IMR-90 (cell line): Measurements from ENCODE around the gene ST3GAL5. TPM values are rescaled to one million over a fixed set of nuclear protein-coding genes. Genes with fewer than 3 reads are reported as not detected.

ENCODE experiments used
- ATAC-seq: fragments of 200-7000 bp; cut with Tn5 transposase; 2 replicates; pipeline ENCODE4 v1.9.1; 2020; ENCODE audit warnings: low read depth, mild to moderate bottlenecking, moderate library complexity
- BruUV-seq: library from RNA; stranded (reverse); fragments of 400-500 nt; replicated peaks from 2 replicates; lab custom pipeline; 2021; lab: Mats Ljungman, UMichigan
- CTCF ChIA-PET: fragments of 300-600 bp; formaldehyde crosslinking; extraction: SDS; loops from one replicate; lab custom pipeline; 2021; ENCODE audit warnings: antibody characterized with exemption; lab: Yijun Ruan, JAX
- POLR2A ChIA-PET: fragments of 300-600 bp; sonication (Branson Sonifier 250); formaldehyde crosslinking; loops from one replicate; lab custom pipeline; 2022; ENCODE audit warnings: antibody characterized with exemption; ENCODE audit not compliant: unreplicated experiment; lab: Charles Lee
- DNase-seq: peaks from one replicate; pipeline ENCODE4 v3.0.0; 2013
- H2AFZ ChIP-seq: replicated peaks from 2 replicates; pipeline ENCODE3; 2013; ENCODE audit warnings: low read length, mild to moderate bottlenecking; ENCODE audit not compliant: poor library complexity
- H2AK5ac ChIP-seq: 2 replicates; pipeline ENCODE4 v1.6.1; 2013; ENCODE audit warnings: low read depth, low read length, inconsistent platforms
- H2AK9ac ChIP-seq: replicated peaks from 2 replicates; pipeline ENCODE3; 2013; ENCODE audit warnings: mild to moderate bottlenecking, low read depth, low read length, moderate library complexity; ENCODE audit not compliant: poor library complexity
- H2BK120ac ChIP-seq: 2 replicates; pipeline ENCODE4 v1.6.1; 2013; ENCODE audit warnings: low read depth, low read length, inconsistent platforms
- H2BK15ac ChIP-seq: 3 replicates; pipeline ENCODE4 v1.6.1; 2013; ENCODE audit warnings: low read depth, low read length, inconsistent platforms
- H2BK20ac ChIP-seq: 2 replicates; pipeline ENCODE4 v1.6.1; 2013; ENCODE audit warnings: low read depth, mild to moderate bottlenecking, inconsistent platforms, low read length, moderate library complexity
- H2BK5ac ChIP-seq: 2 replicates; pipeline ENCODE4 v1.6.1; 2013; ENCODE audit warnings: mild to moderate bottlenecking, low read depth, low read length, inconsistent platforms; ENCODE audit not compliant: poor library complexity, severe bottlenecking
- H3K14ac ChIP-seq: replicated peaks from 2 replicates; pipeline ENCODE4 v1.6.1; 2013; ENCODE audit warnings: low read depth, low read length, inconsistent platforms
- H3K18ac ChIP-seq: 2 replicates; pipeline ENCODE4 v1.6.1; 2013; ENCODE audit warnings: low read depth, low read length, control low read depth
- H3K23ac ChIP-seq: 2 replicates; pipeline ENCODE4 v1.6.1; 2013; ENCODE audit warnings: low read depth, low read length, inconsistent platforms
- H3K27ac ChIP-seq: 2 replicates; pipeline ENCODE4 v1.5.1; 2013; ENCODE audit warnings: mild to moderate bottlenecking, control low read depth, low read length; ENCODE audit not compliant: insufficient read depth
- H3K27me3 ChIP-seq: 2 replicates; pipeline ENCODE4 v1.6.1; 2013; ENCODE audit warnings: low read length; ENCODE audit not compliant: control insufficient read depth, insufficient read depth
- H3K36me3 ChIP-seq: 2 replicates; pipeline ENCODE4 v1.6.1; 2013; ENCODE audit warnings: low read length, mixed read lengths; ENCODE audit not compliant: control insufficient read depth, insufficient read depth
- H3K4ac ChIP-seq: 2 replicates; pipeline ENCODE4 v1.6.1; 2013; ENCODE audit warnings: low read depth, low read length, inconsistent platforms
- H3K4me1 ChIP-seq: 2 replicates; pipeline ENCODE4 v1.6.1; 2013; ENCODE audit warnings: low read length, mixed read lengths; ENCODE audit not compliant: control insufficient read depth, insufficient read depth
- H3K4me2 ChIP-seq: 2 replicates; pipeline ENCODE4 v1.6.1; 2013; ENCODE audit warnings: low read depth, mild to moderate bottlenecking, control low read depth, low read length, moderate library complexity
- H3K4me3 ChIP-seq: 2 replicates; pipeline ENCODE4 v1.5.1; 2013; ENCODE audit warnings: low read depth, mild to moderate bottlenecking, control low read depth, low read length, moderate library complexity; ENCODE audit not compliant: insufficient read depth
- H3K56ac ChIP-seq: 2 replicates; pipeline ENCODE4 v1.6.1; 2013; ENCODE audit warnings: low read length, inconsistent platforms; ENCODE audit not compliant: insufficient read depth; ENCODE audit errors: extremely low read depth
- H3K79me1 ChIP-seq, 2 experiments: 2 replicates each; pipeline ENCODE4 v1.6.1; 2013; ENCODE audit warnings: low read length in 2 of 2, inconsistent platforms in 1 of 2, low read depth in 1 of 2
- H3K9ac ChIP-seq: 2 replicates; pipeline ENCODE4 v1.6.1; 2013; ENCODE audit warnings: low read depth, low read length, control low read depth
- H3K9me1 ChIP-seq: 2 replicates; pipeline ENCODE4 v1.6.1; 2013; ENCODE audit warnings: low read length, inconsistent platforms; ENCODE audit not compliant: insufficient read depth
- H3K9me3 ChIP-seq: 2 replicates; pipeline ENCODE4 v1.6.1; 2013; ENCODE audit warnings: low read length; ENCODE audit not compliant: control insufficient read depth, insufficient read depth
- H4K20me1 ChIP-seq: 2 replicates; pipeline ENCODE4 v1.6.1; 2013; ENCODE audit warnings: low read length, inconsistent platforms; ENCODE audit not compliant: insufficient read depth
- H4K5ac ChIP-seq: 2 replicates; pipeline ENCODE4 v1.6.1; 2013; ENCODE audit warnings: mild to moderate bottlenecking, low read depth, low read length, control low read depth
- H4K8ac ChIP-seq, 2 experiments: 2 replicates each; pipeline ENCODE4 v1.6.1; 2013; ENCODE audit warnings: low read depth in 2 of 2, low read length in 2 of 2, control low read depth in 1 of 2, inconsistent platforms in 1 of 2
- H4K91ac ChIP-seq: 2 replicates; pipeline ENCODE4 v1.6.1; 2013; ENCODE audit warnings: low read depth, low read length, inconsistent platforms; ENCODE audit not compliant: insufficient read depth
- CEBPB ChIP-seq: IDR thresholded peaks from 2 replicates; pipeline ENCODE4 v1.6.1; 2012; ENCODE audit warnings: low read depth, low read length, improper control_type of control experiment
- CHD1 ChIP-seq: IDR thresholded peaks from 2 replicates; pipeline ENCODE4 v1.6.1; 2012; ENCODE audit warnings: low read depth, low read length, improper control_type of control experiment
- CTCF ChIP-seq: conservative IDR thresholded peaks from 2 replicates; pipeline ENCODE4 v1.5.1; 2012; ENCODE audit warnings: mild to moderate bottlenecking, low read depth, low read length, improper control_type of control experiment
- FOS ChIP-seq: fragments of 150-350 bp; IDR thresholded peaks from 2 replicates; pipeline ENCODE4 v1.6.1; 2016; ENCODE audit warnings: low read depth, low read length
- MAFK ChIP-seq: IDR thresholded peaks from 2 replicates; pipeline ENCODE4 v1.6.1; 2012; ENCODE audit warnings: low read depth, low read length, improper control_type of control experiment
- MAZ ChIP-seq: IDR thresholded peaks from 2 replicates; pipeline ENCODE4 v1.6.1; 2012; ENCODE audit warnings: low read depth, mild to moderate bottlenecking, low read length, improper control_type of control experiment, moderate library complexity, borderline replicate concordance
- MXI1 ChIP-seq: IDR thresholded peaks from 2 replicates; pipeline ENCODE4 v1.6.1; 2012; ENCODE audit warnings: low read depth, mild to moderate bottlenecking, low read length, moderate library complexity, borderline replicate concordance
- POLR2A ChIP-seq: IDR thresholded peaks from 2 replicates; pipeline ENCODE4 v1.6.1; 2012; ENCODE audit warnings: mild to moderate bottlenecking, low read depth, low read length
- RCOR1 ChIP-seq: IDR thresholded peaks from 2 replicates; pipeline ENCODE4 v1.6.1; 2012; ENCODE audit warnings: mild to moderate bottlenecking, low read length, improper control_type of control experiment; ENCODE audit not compliant: insufficient replicate concordance
- USF2 ChIP-seq: fragments of 150-350 bp; IDR thresholded peaks from 2 replicates; pipeline ENCODE4 v1.6.1; 2017; ENCODE audit warnings: mild to moderate bottlenecking, antibody characterized with exemption, low read length, low read depth
- WGBS, 2 experiments: methylation state at CpG; one replicate each; pipeline versions ENCODE4 v1.1.5 to v1.1.7; 2013; ENCODE audit warnings: missing lambda C conversion rate in 2 of 2; ENCODE audit not compliant: insufficient read length in 1 of 2; ENCODE audit errors: extremely low coverage in 2 of 2; 5-methylcytosine and 5-hydroxymethylcytosine counted together
- dilution Hi-C: fragments of 300-500 bp; cut with HindIII; formaldehyde crosslinking; loops from one replicate; pipeline ENCODE4 v1.14.3; 2018; ENCODE audit warnings: low sequenced_read_pairs; ENCODE audit not compliant: unreplicated experiment
- in situ Hi-C: fragments of 300-500 bp; cut with MboI; formaldehyde crosslinking; loops from 3 replicates; pipeline ENCODE4 v1.14.3; 2019; ENCODE audit warnings: low sequenced_read_pairs, inconsistent platforms, mixed read lengths
- intact Hi-C: fragments of 100-400 bp; cut with micrococcal nuclease; formaldehyde crosslinking; loops from 2 replicates; pipeline ENCODE4 v1.10.0; 2022
- polyA plus RNA-seq, 3 experiments: library from polyadenylated mRNA; depleted of rRNA; stranded (reverse); fragments of >200 nt; gene quantifications; 2 replicates each; pipeline ENCODE4 v1.2.3, GENCODE V29; 2012; ENCODE audit warnings: low replicate concordance in 1 of 3
- total RNA-seq: library from RNA; depleted of rRNA; stranded (reverse); fragments of >200 nt; gene quantifications from 2 replicates; pipeline ENCODE4 v1.2.3, GENCODE V29; 2012
- TF ChIP-seq, protein P1 (sequence below): fragments of 150-350 bp; IDR thresholded peaks from 2 replicates; pipeline ENCODE4 v1.6.1; 2016; ENCODE audit warnings: low read depth, mild to moderate bottlenecking, low read length, moderate library complexity, borderline replicate concordance

ST3GAL5 gene
- total and polyA plus RNA-seq, 2 of the 4 experiments (the other 2 are of a cell fraction): 16.8 to 21.0 TPM

- Histone ChIP-seq H3K4me1 (peaks cover 4% of the 10 kb centered on the region), H3K27me3 (no peaks in the 10 kb centered on the region), H3K56ac (no peak overlapping the region), H2BK20ac (peak overlapping the region; percentile 17; the same call in 1 of the 2 replicates), H2BK5ac (peak overlapping the region; percentile 2), H4K8ac (peak overlapping the region in 1 of 2 experiments; percentile 12; a peak in 1 of 4 replicates), H3K4me2 (no peak overlapping the region), H3K36me3 (peaks cover 15% of the 10 kb centered on the region), H3K9ac (no peak overlapping the region), H4K20me1 (no peaks in the 10 kb centered on the region), H2BK15ac (peak overlapping the region; percentile 48; the same call in 1 of the 3 replicates), H3K18ac (peak overlapping the region; percentile 20; the same call in 1 of the 2 replicates), H2AK9ac (peak overlapping the region; percentile 79), H3K23ac (peak overlapping the region; percentile 63; the same call in 1 of the 2 replicates), H4K91ac (peak overlapping the region; percentile 43), H3K79me1 (no peaks in the 10 kb centered on the region), H2AK5ac (peak overlapping the region; percentile 85; the same call in 1 of the 2 replicates), H3K4me3 (no peak overlapping the region), H3K14ac (peak overlapping the region; percentile 47), H2AFZ (no peak overlapping the region), H2BK120ac (peak overlapping the region; percentile 35; the same call in 1 of the 2 replicates), H3K4ac (peak overlapping the region; percentile 60), H3K9me3 (no peaks in the 10 kb centered on the region), H3K9me1 (peaks cover 11% of the 10 kb centered on the region; the same call in 1 of the 2 replicates), H3K27ac (peak overlapping the region; percentile 26; the same call in 1 of the 2 replicates), H4K5ac (no peak overlapping the region; the same call in 1 of the 2 replicates)
- no peak for ATAC-seq
- TF ChIP-seq POLR2A (no peak), CHD1 (no peak), MXI1 (no peak), FOS (no peak), MAZ (no peak), MAFK (no peak), CEBPB (no peak), CTCF (no peak), USF2 (no peak), RCOR1 (no peak)
- TF ChIP-seq, protein P1, sequence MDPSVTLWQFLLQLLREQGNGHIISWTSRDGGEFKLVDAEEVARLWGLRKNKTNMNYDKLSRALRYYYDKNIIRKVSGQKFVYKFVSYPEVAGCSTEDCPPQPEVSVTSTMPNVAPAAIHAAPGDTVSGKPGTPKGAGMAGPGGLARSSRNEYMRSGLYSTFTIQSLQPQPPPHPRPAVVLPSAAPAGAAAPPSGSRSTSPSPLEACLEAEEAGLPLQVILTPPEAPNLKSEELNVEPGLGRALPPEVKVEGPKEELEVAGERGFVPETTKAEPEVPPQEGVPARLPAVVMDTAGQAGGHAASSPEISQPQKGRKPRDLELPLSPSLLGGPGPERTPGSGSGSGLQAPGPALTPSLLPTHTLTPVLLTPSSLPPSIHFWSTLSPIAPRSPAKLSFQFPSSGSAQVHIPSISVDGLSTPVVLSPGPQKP: no peak
- DNase-seq: no peak
- dilution Hi-C loops: no loop called here
- no TSS peak for BruUV-seq
- intact Hi-C loops: no loop called here
- 90% methylated on average over 2 of the region's 2 CpGs; no CpG with 5 or more reads in 1 of the 2 experiments for WGBS, 2 experiments
- in situ Hi-C loops: no loop called here
- ChIA-PET CTCF (no interaction called here), POLR2A (no interaction called here)
Observed at GRCh38 chr2:85847051-85847588, 41.7 kb downstream of the ST3GAL5 start.
